HG02885 (cell line): ENCODE measurements around the gene SEMA3G.

Source experiments
- ATAC-seq: cut with Tn5 transposase; IDR thresholded peaks from one replicate; pipeline ENCODE4 v1.9.1; 2021; ENCODE audit warnings: mild to moderate bottlenecking; ENCODE audit not compliant: unreplicated experiment, poor library complexity

SEMA3G gene

DNA sequence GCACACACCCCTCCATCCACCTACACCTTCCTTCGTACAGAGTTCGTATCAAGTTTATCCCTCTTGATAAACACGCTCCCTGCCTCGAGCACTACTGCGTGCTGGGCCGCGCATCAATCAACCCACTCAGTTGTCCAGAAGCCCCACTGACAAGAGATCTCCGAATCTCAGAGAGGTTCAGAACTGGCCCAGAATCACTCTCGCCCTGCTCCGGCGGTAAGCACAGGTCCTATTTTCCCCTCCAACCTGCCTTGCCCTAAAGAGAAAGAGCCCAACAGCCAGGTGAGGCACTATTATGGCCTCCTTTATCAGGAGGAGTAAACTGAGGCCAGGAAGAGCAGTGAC lies 10.0 kb upstream of the SEMA3G start:
- ATAC-seq = no peak

DNA sequence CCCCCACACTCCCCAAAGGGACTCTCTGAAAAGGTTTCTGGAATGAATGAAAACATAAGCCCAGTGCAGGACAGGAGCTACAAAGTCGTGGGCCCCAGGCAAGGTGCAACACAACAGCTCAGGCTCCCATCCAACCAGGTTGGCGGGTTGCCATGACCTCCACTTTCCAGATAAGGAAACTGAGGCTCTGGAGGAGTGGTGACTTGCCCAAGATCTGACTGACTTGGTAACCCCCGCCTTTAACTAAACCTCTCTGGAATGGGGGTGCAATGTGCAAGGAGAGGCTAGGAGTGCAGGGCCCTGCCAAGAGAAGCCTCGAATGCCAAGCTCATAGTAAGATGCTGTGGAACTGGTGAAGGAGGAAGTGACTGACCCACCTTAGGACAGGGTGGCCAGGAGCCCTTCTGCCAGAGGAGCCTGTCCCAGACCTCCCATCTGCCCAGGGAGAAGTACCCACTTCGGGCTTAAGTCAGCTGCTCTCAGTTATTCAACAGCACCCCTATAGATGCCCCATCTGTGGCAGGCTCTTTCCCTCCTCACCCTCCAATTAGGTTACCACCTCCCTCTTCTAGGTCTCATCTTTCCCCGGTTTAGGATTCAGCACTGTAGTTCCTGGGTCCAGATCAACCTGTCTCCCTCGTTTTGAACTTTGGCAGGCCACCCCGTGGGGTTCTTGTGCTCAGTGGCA lies 9.5 kb upstream of the SEMA3G start:
- no peak for ATAC-seq

- ATAC-seq = no peak
Measured at GRCh38 chr3:52453496-52454249, 8.8 kb upstream of the SEMA3G start, which contains the start of gene TNNC1. TSS of gene TNNC1 (minus strand) at chr3:52454041. CDS start at chr3:52454015, 26 bp downstream.

GRCh38 chr3:52452570-52453221 lies 7.8 kb upstream of the SEMA3G start:
- no peak for ATAC-seq

GRCh38 chr3:52452126-52452525 lies 7.2 kb upstream of the SEMA3G start:
- ATAC-seq = no peak

GRCh38 chr3:52451237-52452083 lies 6.6 kb upstream of the SEMA3G start:
- ATAC-seq = no peak

DNA sequence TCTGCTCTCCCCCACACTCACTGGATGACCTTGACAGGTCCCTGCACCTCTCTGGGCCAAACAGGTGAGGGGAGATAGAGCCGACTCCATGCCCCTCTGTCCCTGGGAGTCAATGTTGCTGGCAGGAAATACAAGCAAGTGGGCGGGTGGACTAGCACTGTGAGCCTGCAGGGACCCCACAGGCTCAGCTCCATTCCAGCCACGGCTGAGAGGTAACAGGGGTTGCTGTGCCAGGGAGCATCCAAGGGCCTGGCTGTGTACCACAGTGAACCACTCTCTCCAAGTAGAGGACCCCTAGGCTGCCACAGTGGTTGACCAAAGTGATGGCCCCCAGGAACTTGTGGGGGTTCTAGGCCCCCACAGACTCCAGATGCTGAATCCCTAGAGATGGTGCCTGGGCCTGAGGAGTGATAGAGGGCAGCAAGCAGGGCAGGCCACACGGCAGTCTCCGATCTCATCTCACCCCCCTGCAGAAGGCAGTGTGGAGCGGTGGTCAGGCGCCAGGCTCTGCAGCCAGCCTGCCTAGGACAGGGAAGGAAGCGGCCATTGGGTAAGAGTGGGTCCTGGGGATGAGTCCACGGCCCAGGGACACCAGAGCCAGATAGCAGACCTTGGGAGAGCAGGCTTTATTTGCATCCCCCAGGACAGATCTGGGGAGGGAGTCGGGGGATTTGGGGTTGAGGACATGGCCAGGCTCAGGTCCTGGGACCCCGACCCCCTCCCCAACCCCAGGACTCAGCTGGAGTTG lies 5.8 kb upstream of the SEMA3G start:
- no peak for ATAC-seq

DNA sequence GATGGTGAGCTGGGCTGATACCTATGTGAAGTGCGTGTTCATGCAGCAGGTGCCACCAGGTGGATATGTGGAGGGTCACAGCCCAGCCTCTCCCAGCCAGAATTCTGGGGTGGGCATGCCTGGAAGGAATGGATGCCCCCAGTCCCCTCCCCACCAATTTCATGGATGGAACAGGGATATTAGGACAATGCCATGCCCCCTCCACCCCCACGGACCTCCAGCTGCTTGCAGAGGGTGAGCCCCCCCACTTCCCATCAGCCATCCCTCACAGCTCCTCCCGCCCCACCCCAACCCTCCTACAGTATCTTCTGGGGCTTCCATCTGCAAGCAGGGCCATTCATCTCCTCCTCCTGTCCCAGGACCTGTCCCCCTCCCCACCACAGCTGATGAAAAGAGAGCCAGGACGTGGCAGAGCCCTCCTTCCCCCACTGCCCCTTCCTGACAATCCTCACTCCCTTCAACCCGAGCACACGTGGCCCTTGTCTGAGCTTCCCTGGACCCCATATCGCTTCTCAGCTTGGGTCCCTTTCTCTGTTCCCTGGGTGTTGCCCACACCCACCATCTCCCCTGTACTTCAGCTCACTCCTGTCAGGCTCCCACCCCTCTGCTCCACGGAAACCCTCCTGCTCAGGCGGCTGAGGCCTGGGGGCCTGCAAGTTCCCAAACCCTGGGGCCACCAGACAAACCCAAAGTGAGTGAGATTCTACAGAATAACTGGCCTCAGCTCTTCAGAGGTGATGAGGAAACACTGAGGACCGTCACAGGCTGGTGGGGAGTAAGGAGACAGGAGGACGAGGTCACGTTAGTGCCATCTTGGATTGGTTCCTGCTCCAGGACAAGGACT lies 2.8 kb upstream of the SEMA3G start:
- ATAC-seq = no peak

- ATAC-seq = peak; percentile 52
Measured at GRCh38 chr3:52446631-52447511, 2.0 kb upstream of the SEMA3G start.

- ATAC-seq = no peak
Measured at GRCh38 chr3:52446042-52446441, 1.1 kb upstream of the SEMA3G start.

DNA sequence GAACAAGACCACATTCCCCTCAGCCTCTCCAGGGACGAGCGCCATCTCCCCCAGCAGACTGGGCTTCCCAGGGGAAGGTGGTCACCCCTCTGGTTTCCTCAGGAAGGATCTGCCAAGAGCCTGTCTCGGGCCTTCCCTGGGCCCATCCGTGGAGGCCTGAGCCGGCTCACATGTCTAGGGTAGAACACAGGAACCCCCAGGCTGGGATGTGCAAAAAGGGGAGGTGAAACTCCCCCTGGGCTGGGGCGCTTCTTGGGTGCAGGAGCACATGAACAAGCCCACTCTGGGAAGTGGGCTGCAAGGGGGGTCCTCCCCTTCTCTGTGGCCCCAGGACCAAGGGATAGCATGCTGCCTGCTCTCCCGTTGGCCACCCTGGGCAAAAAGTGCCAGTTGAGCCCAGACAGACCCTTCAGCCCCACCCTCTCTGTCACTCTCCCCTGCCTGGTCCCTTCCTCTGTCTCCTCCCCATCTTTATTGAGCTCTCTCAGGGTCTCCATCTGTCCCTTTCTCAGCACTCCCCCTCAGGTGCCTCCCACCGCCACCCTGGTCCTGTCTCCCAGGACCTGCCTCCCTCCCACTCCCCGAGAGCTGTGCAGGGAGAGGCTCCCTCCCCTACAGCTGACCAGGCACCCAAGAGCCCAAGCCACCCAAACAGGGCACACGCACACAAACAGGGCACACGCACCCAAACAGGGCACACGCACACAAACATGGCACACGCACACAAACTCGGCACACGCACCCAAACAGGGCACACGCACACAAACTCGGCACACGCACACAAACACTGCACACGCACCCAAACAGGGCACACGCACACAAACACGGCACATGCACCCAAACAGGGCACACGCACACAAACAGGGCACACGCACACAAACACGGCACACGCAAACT lies 864 bp downstream of the SEMA3G start:
- ATAC-seq = no peak

GRCh38 chr3:52443268-52443610 lies 1.7 kb downstream of the SEMA3G start:
- no peak for ATAC-seq

- no peak for ATAC-seq
Measured at GRCh38 chr3:52442409-52443267, 2.3 kb downstream of the SEMA3G start.

GRCh38 chr3:52441772-52442332 lies 3.1 kb downstream of the SEMA3G start:
- no peak for ATAC-seq

DNA sequence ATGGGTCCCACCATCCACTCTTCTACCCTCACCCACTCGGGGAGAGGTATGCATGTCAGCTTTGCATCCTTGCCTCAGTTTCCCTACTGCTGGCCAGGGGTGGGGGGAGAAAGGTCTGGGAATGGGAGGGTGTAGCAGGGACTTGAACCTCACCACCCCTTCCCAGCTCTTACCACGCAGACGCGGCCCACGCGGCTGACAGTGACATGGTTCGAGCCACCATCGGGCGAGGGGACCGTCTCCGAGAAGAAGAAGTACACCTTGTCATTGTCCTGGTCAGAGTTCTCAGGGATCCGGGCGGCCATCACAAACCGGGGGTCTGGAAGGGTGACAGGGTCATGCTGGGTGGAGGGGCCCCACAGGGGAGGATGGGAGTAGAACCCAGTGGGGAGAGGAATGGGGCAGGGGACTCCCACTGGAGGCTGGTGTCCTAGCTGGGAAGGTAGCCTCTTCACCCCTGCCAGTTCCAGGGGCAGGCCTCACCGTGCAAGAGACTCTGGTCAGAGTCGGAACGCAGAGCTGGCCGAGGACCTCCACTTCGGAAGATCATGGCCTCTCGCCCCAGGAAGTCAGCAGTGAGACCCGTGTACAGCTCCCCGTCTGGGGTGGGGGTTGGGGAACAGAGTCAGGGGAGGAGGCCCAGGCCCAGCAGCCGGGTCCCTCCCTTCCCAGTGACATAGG lies 3.7 kb downstream of the SEMA3G start:
- ATAC-seq = no peak
